Metanephros (tissue), 1 donor: ENCODE measurements around the gene MEFV. TPM values are rescaled to one million over a fixed set of nuclear protein-coding genes. Genes with fewer than 3 reads are reported as not detected.

Experiments
- total RNA-seq: library from RNA; depleted of rRNA; stranded (reverse); fragments of >200 nt; gene quantifications from one replicate; pipeline ENCODE4 v1.2.3, GENCODE V29; 2014

MEFV gene, protein sequence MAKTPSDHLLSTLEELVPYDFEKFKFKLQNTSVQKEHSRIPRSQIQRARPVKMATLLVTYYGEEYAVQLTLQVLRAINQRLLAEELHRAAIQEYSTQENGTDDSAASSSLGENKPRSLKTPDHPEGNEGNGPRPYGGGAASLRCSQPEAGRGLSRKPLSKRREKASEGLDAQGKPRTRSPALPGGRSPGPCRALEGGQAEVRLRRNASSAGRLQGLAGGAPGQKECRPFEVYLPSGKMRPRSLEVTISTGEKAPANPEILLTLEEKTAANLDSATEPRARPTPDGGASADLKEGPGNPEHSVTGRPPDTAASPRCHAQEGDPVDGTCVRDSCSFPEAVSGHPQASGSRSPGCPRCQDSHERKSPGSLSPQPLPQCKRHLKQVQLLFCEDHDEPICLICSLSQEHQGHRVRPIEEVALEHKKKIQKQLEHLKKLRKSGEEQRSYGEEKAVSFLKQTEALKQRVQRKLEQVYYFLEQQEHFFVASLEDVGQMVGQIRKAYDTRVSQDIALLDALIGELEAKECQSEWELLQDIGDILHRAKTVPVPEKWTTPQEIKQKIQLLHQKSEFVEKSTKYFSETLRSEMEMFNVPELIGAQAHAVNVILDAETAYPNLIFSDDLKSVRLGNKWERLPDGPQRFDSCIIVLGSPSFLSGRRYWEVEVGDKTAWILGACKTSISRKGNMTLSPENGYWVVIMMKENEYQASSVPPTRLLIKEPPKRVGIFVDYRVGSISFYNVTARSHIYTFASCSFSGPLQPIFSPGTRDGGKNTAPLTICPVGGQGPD
- 2.9 TPM for total RNA-seq

DNA sequence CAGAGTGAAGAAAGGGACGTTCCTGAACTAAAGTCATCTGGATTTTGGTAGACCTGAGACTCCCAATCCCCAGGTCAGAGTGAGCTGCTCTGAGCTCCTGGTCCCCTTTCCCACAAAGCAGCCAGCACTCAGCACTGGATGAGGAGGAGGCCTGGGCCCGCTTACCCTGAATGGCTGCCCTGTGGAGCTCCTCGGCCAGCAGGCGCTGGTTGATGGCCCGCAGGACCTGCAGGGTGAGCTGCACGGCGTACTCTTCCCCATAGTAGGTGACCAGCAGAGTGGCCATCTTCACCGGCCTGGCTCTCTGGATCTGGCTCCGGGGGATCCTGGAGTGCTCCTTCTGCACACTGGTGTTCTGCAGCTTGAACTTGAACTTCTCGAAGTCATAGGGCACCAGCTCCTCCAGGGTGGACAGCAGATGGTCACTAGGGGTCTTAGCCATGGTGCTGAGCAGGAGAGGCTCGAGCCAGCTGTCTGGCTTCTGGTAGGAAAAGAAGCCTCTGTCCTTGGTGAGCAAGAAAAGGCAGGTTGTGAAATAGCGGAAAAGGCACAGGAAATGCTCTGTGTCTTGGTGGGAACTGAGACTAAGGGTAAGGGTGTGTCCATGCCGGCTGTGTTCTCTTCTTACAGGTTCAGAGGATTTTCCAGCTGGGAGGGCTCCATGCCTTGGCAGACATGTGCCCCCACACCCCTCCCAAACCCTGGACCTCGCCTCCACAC lies at the start of gene MEFV:
Gene MEFV (minus strand): TSS at position 488 of the 720 bp plus-strand sequence. CDS start 46 bp downstream, at position 442.

DNA sequence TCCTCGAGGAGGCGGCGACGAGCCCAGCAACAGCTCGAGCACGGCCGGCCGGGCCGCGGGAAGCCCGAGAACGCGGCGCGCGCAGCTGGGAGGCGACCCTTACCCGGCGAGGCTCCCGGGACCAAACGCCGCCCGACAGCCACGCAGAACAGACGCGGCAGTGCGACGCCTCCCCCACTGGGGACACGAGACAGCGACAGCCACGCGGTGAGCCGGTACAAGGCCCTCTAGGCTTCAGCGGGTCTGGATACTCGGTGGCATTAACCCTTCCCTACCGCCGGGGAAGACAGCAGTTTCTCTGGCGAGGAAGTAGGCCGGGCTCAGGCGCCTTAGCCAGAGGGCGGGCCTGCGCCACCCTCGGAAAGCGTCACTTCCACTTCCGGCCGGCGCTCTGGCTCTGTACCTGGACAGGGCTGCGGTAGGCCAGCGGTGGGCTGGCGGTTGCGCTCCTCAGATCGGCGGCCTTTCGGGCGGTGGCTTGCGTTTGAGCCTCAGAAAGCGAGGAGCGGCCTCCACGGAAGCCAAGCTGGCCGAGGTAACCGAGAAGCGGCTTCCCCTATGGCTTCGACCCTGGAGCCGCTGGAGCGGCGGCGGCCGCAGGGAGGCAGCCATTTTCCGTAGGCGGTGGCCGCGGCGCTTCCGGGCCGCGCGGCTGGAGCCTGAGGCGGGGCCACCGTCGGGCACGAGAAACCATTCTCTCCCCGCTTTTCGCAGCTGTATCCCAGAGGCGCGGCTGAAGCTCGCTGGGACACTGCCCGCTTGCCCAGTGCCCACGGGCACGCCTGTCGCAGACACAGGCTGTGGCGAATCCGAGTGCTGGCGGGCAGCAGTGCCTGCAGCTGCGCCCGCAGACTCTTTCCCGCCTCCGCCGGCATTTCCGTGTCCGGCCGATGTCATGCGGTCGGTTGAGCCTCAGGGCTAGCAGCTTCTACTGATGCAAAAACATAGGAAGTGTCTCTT lies 49.0 kb upstream of the MEFV start, which contains the start of the genes TIGD7 and ZNF75A:
Gene TIGD7 (minus strand): TSS at position 322 of the 960 bp plus-strand sequence. CDS start 4,816 bp downstream, outside the sequence.
Gene ZNF75A (plus strand): TSS at position 389 of the 960 bp plus-strand sequence. CDS start 2,932 bp downstream, outside the sequence.

GRCh38 chr16:3282730-3283542 lies 26.5 kb upstream of the MEFV start, which contains the start of gene ZNF263:
ZNF263 (plus strand) TSS chr16:3283491; CDS start chr16:3283819, 328 bp downstream.

GRCh38 chr16:3234857-3235561 lies 21.4 kb downstream of the MEFV start, which contains the start of gene ZNF200:
ZNF200 (minus strand) TSS chr16:3235158; CDS start chr16:3233755, 1,403 bp downstream.

Other genes with a start within 250 kb of the MEFV start
- 2.5 TPM for gene CLDN9, start 243.7 kb downstream of the MEFV start, total RNA-seq
- 7.6 TPM for gene CLDN6, start 238.4 kb downstream of the MEFV start, total RNA-seq
- gene TNFRSF12A, start 236.3 kb downstream of the MEFV start, total RNA-seq, result 25.6 TPM
- 25.4 TPM for gene HCFC1R1, start 232.7 kb downstream of the MEFV start, total RNA-seq
- 18.2 TPM for gene THOC6, start 232.6 kb downstream of the MEFV start, total RNA-seq
- gene BICDL2, start 219.7 kb downstream of the MEFV start, total RNA-seq, result 3.3 TPM
- gene MMP25, start 210.1 kb downstream of the MEFV start, total RNA-seq, result 4.4 TPM
- 44.8 TPM for gene IL32, start 191.0 kb downstream of the MEFV start, total RNA-seq
- 0.12 TPM for gene ZSCAN10, start 157.3 kb downstream of the MEFV start, total RNA-seq
- 19.0 TPM for gene ZNF205, start 144.0 kb downstream of the MEFV start, total RNA-seq
- gene ZNF213, start 121.6 kb downstream of the MEFV start, total RNA-seq, result 13.0 TPM
- gene OR1F1, start 68.4 kb downstream of the MEFV start, total RNA-seq, result not detected
- 9.2 TPM for gene ZNF200, start 21.5 kb downstream of the MEFV start, total RNA-seq
- 55.0 TPM for gene ZNF263, start 26.9 kb upstream of the MEFV start, total RNA-seq
- 14.2 TPM for gene TIGD7, start 48.8 kb upstream of the MEFV start, total RNA-seq
- 36.3 TPM for gene ZNF75A, start 48.9 kb upstream of the MEFV start, total RNA-seq
- 1.3 TPM for gene OR2C1, start 99.3 kb upstream of the MEFV start, total RNA-seq
- gene ZSCAN32, start 144.4 kb upstream of the MEFV start, total RNA-seq, result 13.0 TPM
- 9.0 TPM for gene ZNF174, start 144.6 kb upstream of the MEFV start, total RNA-seq
- 2.7 TPM for gene ZNF597, start 186.9 kb upstream of the MEFV start, total RNA-seq
- 27.6 TPM for gene NAA60, start 187.0 kb upstream of the MEFV start, total RNA-seq
- not detected for gene C16orf90, start 238.9 kb upstream of the MEFV start, total RNA-seq
- 16.9 TPM for gene CLUAP1, start 244.4 kb upstream of the MEFV start, total RNA-seq